Fibroblast of the conjunctiva (primary cell): ENCODE measurements around the gene MS4A6E.

Source experiments
- DNase-seq: peaks from one replicate; pipeline ENCODE4 v3.0.0-alpha.2; 2010; ENCODE audit warnings: low read depth

Gene MS4A6E

GRCh38 chr11:60375316-60375715, 48.3 kb downstream of the MS4A6E start:
- no peak for DNase-seq

GRCh38 chr11:60376601-60377000, 49.5 kb downstream of the MS4A6E start:
- no peak for DNase-seq

GRCh38 chr11:60377401-60378136, 50.5 kb downstream of the MS4A6E start:
- no peak for DNase-seq

GRCh38 chr11:60378354-60378753, 51.3 kb downstream of the MS4A6E start, which contains the start of gene MS4A7:
Gene MS4A7 (plus strand): TSS chr11:60378532. CDS start chr11:60383142, 4,610 bp downstream.
- no peak for DNase-seq

GRCh38 chr11:60389279-60389910, 62.3 kb downstream of the MS4A6E start:
- DNase-seq: no peak

- no peak for DNase-seq
Measured at GRCh38 chr11:60390419-60390818, 63.4 kb downstream of the MS4A6E start.
